Lower leg skin (tissue), 3 donors: ENCODE data around the gene SNX33.

Experiments
- CTCF ChIP-seq, 3 donors: fragments of 450-650 bp; IDR thresholded peaks; one replicate each; pipeline ENCODE4 v1.5.1; 2016; ENCODE audit warnings: antibody characterized with exemption in 3 of 3, mild to moderate bottlenecking in 3 of 3, moderate library complexity in 2 of 3
- POLR2A ChIP-seq, 2 donors: fragments of 450-650 bp; IDR thresholded peaks; one replicate each; pipeline ENCODE4 v1.6.1; 2016 to 2017; ENCODE audit warnings: antibody characterized with exemption in 2 of 2, mild to moderate bottlenecking in 1 of 2, moderate library complexity in 1 of 2

- TF ChIP-seq POLR2A (IDR thresholded peaks at IDR 0.05) (no peak), CTCF (IDR thresholded peaks at IDR 0.05) (no peak)
Observed at GRCh38 chr15:75625542-75626347, 22.0 kb upstream of the SNX33 start, which contains the start of gene SNUPN.
